ENCODE data around the gene NCAN.

DNA sequence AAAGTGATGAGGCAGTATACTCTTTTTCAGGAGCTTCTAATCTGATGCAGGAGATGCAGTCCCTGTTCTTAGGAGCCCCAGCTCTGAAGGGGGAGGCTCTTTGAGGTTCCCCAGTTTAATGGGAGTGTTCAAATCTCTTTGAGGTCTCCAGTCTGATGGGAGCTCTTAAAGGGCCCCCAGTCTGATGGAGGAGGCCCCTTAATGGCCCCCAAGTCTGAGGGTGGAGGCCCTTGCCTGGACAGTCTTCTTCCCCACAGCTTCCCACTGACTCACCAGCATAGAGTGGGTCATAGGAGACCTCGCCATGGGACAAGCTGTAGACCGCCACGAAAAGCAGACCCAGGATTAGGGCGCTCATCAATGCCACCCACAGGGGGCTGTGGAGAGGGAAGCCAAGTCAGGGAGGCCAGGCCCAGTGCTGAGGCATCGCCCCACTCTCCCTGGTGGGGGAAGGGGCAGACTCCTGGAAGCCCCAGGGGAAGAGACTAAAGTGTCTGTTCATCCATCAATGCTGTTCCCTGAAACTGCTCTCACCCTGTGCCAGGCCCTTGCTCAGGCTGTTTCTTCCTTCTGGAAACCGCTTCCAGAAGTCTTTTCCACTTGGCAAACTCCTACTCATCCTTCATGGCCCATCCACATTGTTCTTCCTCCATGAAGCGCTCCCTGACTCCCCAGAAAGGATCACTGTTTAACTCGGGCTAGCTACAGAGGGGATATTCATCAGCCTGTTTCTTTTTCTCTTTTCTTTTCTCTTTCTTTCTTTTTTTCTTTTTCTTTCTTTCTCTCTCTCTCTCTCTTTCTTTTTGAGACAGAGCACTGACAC is 59.2 kb downstream of the NCAN start:
- TF ChIP-seq HDAC2 (IDR thresholded peaks at IDR 0.05) = no peak
- no peak for TF ChIP-seq LARP7 (IDR thresholded peaks at IDR 0.05)
- TF ChIP-seq, protein P1, sequence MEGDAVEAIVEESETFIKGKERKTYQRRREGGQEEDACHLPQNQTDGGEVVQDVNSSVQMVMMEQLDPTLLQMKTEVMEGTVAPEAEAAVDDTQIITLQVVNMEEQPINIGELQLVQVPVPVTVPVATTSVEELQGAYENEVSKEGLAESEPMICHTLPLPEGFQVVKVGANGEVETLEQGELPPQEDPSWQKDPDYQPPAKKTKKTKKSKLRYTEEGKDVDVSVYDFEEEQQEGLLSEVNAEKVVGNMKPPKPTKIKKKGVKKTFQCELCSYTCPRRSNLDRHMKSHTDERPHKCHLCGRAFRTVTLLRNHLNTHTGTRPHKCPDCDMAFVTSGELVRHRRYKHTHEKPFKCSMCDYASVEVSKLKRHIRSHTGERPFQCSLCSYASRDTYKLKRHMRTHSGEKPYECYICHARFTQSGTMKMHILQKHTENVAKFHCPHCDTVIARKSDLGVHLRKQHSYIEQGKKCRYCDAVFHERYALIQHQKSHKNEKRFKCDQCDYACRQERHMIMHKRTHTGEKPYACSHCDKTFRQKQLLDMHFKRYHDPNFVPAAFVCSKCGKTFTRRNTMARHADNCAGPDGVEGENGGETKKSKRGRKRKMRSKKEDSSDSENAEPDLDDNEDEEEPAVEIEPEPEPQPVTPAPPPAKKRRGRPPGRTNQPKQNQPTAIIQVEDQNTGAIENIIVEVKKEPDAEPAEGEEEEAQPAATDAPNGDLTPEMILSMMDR (IDR thresholded peaks at IDR 0.05 in 2 of 3, conservative IDR thresholded peaks at IDR 0.05 in 1 of 3; ENCODE audit: insufficient read depth in 2 of 3, low read depth in 1 of 3, low read length in 3 of 3) = no peak
- TF ChIP-seq COPS2 (conservative IDR thresholded peaks at IDR 0.05) = no peak
- TF ChIP-seq ELF1 (tag; IDR thresholded peaks at IDR 0.05) = no peak
- no peak for TF ChIP-seq EZH2 (IDR thresholded peaks at IDR 0.05; ENCODE audit: borderline replicate concordance, low read depth, low read length)
- no peak for TF ChIP-seq C11orf30 (IDR thresholded peaks at IDR 0.05; ENCODE audit: low read depth)
- no peak for TF ChIP-seq ZNF121 (CRISPR knock-in tag; conservative IDR thresholded peaks at IDR 0.05)
- TF ChIP-seq JUND (IDR thresholded peaks at IDR 0.05; ENCODE audit: borderline replicate concordance, low read depth, low read length) = no peak
- no peak for TF ChIP-seq JUND (tag; IDR thresholded peaks at IDR 0.05; ENCODE audit: borderline replicate concordance, low read depth, low read length)
- TF ChIP-seq, protein P2, sequence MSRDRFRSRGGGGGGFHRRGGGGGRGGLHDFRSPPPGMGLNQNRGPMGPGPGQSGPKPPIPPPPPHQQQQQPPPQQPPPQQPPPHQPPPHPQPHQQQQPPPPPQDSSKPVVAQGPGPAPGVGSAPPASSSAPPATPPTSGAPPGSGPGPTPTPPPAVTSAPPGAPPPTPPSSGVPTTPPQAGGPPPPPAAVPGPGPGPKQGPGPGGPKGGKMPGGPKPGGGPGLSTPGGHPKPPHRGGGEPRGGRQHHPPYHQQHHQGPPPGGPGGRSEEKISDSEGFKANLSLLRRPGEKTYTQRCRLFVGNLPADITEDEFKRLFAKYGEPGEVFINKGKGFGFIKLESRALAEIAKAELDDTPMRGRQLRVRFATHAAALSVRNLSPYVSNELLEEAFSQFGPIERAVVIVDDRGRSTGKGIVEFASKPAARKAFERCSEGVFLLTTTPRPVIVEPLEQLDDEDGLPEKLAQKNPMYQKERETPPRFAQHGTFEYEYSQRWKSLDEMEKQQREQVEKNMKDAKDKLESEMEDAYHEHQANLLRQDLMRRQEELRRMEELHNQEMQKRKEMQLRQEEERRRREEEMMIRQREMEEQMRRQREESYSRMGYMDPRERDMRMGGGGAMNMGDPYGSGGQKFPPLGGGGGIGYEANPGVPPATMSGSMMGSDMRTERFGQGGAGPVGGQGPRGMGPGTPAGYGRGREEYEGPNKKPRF (IDR thresholded peaks at IDR 0.05; ENCODE audit: low read depth, low read length) = no peak
- TF ChIP-seq CBFB (CRISPR knock-in tag; IDR thresholded peaks at IDR 0.05) = no peak
- TF ChIP-seq POLR2A (conservative IDR thresholded peaks at IDR 0.05) = no peak
- TF ChIP-seq BHLHE40 (IDR thresholded peaks at IDR 0.05; ENCODE audit: low read length) = no peak

Measured in K562 (cell line).